ENCODE data around the gene TNNC1.

The TNNC1 gene

DNA sequence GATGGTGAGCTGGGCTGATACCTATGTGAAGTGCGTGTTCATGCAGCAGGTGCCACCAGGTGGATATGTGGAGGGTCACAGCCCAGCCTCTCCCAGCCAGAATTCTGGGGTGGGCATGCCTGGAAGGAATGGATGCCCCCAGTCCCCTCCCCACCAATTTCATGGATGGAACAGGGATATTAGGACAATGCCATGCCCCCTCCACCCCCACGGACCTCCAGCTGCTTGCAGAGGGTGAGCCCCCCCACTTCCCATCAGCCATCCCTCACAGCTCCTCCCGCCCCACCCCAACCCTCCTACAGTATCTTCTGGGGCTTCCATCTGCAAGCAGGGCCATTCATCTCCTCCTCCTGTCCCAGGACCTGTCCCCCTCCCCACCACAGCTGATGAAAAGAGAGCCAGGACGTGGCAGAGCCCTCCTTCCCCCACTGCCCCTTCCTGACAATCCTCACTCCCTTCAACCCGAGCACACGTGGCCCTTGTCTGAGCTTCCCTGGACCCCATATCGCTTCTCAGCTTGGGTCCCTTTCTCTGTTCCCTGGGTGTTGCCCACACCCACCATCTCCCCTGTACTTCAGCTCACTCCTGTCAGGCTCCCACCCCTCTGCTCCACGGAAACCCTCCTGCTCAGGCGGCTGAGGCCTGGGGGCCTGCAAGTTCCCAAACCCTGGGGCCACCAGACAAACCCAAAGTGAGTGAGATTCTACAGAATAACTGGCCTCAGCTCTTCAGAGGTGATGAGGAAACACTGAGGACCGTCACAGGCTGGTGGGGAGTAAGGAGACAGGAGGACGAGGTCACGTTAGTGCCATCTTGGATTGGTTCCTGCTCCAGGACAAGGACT is 6.1 kb downstream of the TNNC1 start:
- H3K36me3 ChIP-seq (ENCODE audit: control insufficient read depth, insufficient read depth, low read length) = no peaks in the 10 kb centered on the region
- WGBS, 2 experiments = 82 to 87% methylated on average over 12 of the region's 12 CpGs
- peaks cover 15% of the 10 kb centered on the region for H3K4me1 ChIP-seq (ENCODE audit: control insufficient read depth, insufficient read depth, low read length)
- no peak overlapping the region for H3K4me3 ChIP-seq (ENCODE audit: insufficient read depth, low read depth, low read length)
- H3K27ac ChIP-seq (ENCODE audit: insufficient read depth, low read depth, low read length, poor library complexity, severe bottlenecking) = no peak overlapping the region
- no peaks in the 10 kb centered on the region for H3K27me3 ChIP-seq (ENCODE audit: control insufficient read depth, insufficient read depth, low read length, poor library complexity, severe bottlenecking)
- H3K9me3 ChIP-seq (ENCODE audit: control insufficient read depth, low read length) = no peaks in the 10 kb centered on the region

- Histone ChIP-seq H3K36me3 (ENCODE audit: control insufficient read depth, insufficient read depth, low read length) (no peaks in the 10 kb centered on the region), H3K4me1 (ENCODE audit: control insufficient read depth, insufficient read depth, low read length) (peaks cover 9% of the 10 kb centered on the region), H3K4me3 (ENCODE audit: insufficient read depth, low read depth, low read length) (no peak overlapping the region), H3K27me3 (ENCODE audit: control insufficient read depth, insufficient read depth, low read length, poor library complexity, severe bottlenecking) (no peaks in the 10 kb centered on the region), H3K27ac (ENCODE audit: insufficient read depth, low read depth, low read length, poor library complexity, severe bottlenecking) (no peak overlapping the region), H3K9me3 (ENCODE audit: control insufficient read depth, low read length) (no peaks in the 10 kb centered on the region)
- 40 to 41% methylated on average over 13 of the region's 13 CpGs for WGBS, 2 experiments
Measured at GRCh38 chr3:52446631-52447511, 7.0 kb downstream of the TNNC1 start.

DNA sequence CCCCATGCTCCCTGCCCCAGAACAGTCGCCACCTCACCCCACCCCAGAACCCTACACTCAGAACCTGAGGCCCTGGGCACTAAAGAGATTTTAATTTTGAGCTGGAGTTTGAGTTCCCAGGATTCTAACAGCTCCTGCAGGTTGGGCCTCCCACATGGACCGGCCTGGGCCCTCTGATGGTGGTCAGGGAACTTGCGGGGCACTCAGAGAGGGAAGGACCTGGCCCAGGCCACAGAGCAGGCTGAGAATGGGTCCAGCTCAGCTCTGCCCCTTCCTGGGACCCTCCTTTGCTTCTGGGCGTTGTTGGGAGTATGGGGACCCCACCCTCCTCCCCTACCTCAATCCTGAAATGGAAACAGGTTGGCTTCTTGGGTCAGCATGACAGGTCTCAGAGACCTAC is 7.8 kb downstream of the TNNC1 start:
- Histone ChIP-seq H3K4me1 (ENCODE audit: control insufficient read depth, insufficient read depth, low read length) (peaks cover 7% of the 10 kb centered on the region), H3K9me3 (ENCODE audit: control insufficient read depth, low read length) (no peaks in the 10 kb centered on the region), H3K27me3 (ENCODE audit: control insufficient read depth, insufficient read depth, low read length, poor library complexity, severe bottlenecking) (no peaks in the 10 kb centered on the region), H3K36me3 (ENCODE audit: control insufficient read depth, insufficient read depth, low read length) (no peaks in the 10 kb centered on the region), H3K4me3 (ENCODE audit: insufficient read depth, low read depth, low read length) (no peak overlapping the region), H3K27ac (ENCODE audit: insufficient read depth, low read depth, low read length, poor library complexity, severe bottlenecking) (no peak overlapping the region)
- WGBS, 2 experiments = 90 to 91% methylated on average over 4 of the region's 4 CpGs

- H3K4me3 ChIP-seq (ENCODE audit: insufficient read depth, low read depth, low read length) = peak within 1 kb of the TSS; percentile 26
- no peak within 1 kb of the TSS for H3K27ac ChIP-seq (ENCODE audit: insufficient read depth, low read depth, low read length, poor library complexity, severe bottlenecking)
- H3K27me3 ChIP-seq (ENCODE audit: control insufficient read depth, insufficient read depth, low read length, poor library complexity, severe bottlenecking) = no peaks in the 10 kb centered on the region
- H3K9me3 ChIP-seq (ENCODE audit: control insufficient read depth, low read length) = no peaks in the 10 kb centered on the region
- H3K36me3 ChIP-seq (ENCODE audit: control insufficient read depth, insufficient read depth, low read length) = no peaks in the 10 kb centered on the region
- peaks cover 7% of the 10 kb centered on the region for H3K4me1 ChIP-seq (ENCODE audit: control insufficient read depth, insufficient read depth, low read length)
- WGBS, 2 experiments = 37 to 42% methylated on average over 19 of the region's 19 CpGs
Measured at GRCh38 chr3:52444860-52445793, 8.7 kb downstream of the TNNC1 start, which contains the start of gene SEMA3G. TSS of gene SEMA3G (minus strand) at chr3:52445103. CDS start at chr3:52445027, 76 bp downstream.

DNA sequence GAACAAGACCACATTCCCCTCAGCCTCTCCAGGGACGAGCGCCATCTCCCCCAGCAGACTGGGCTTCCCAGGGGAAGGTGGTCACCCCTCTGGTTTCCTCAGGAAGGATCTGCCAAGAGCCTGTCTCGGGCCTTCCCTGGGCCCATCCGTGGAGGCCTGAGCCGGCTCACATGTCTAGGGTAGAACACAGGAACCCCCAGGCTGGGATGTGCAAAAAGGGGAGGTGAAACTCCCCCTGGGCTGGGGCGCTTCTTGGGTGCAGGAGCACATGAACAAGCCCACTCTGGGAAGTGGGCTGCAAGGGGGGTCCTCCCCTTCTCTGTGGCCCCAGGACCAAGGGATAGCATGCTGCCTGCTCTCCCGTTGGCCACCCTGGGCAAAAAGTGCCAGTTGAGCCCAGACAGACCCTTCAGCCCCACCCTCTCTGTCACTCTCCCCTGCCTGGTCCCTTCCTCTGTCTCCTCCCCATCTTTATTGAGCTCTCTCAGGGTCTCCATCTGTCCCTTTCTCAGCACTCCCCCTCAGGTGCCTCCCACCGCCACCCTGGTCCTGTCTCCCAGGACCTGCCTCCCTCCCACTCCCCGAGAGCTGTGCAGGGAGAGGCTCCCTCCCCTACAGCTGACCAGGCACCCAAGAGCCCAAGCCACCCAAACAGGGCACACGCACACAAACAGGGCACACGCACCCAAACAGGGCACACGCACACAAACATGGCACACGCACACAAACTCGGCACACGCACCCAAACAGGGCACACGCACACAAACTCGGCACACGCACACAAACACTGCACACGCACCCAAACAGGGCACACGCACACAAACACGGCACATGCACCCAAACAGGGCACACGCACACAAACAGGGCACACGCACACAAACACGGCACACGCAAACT is 9.8 kb downstream of the TNNC1 start:
- no peaks in the 10 kb centered on the region for H3K27me3 ChIP-seq (ENCODE audit: control insufficient read depth, insufficient read depth, low read length, poor library complexity, severe bottlenecking)
- no peaks in the 10 kb centered on the region for H3K9me3 ChIP-seq (ENCODE audit: control insufficient read depth, low read length)
- WGBS, 2 experiments = 87 to 88% methylated on average over 25 of the region's 25 CpGs
- H3K27ac ChIP-seq (ENCODE audit: insufficient read depth, low read depth, low read length, poor library complexity, severe bottlenecking) = no peak overlapping the region
- peaks cover 7% of the 10 kb centered on the region for H3K4me1 ChIP-seq (ENCODE audit: control insufficient read depth, insufficient read depth, low read length)
- H3K36me3 ChIP-seq (ENCODE audit: control insufficient read depth, insufficient read depth, low read length) = no peaks in the 10 kb centered on the region
- no peak overlapping the region for H3K4me3 ChIP-seq (ENCODE audit: insufficient read depth, low read depth, low read length)

- H3K9me3 ChIP-seq (ENCODE audit: control insufficient read depth, low read length) = no peaks in the 10 kb centered on the region
- H3K27ac ChIP-seq (ENCODE audit: insufficient read depth, low read depth, low read length, poor library complexity, severe bottlenecking) = no peak overlapping the region
- no peak overlapping the region for H3K4me3 ChIP-seq (ENCODE audit: insufficient read depth, low read depth, low read length)
- no peaks in the 10 kb centered on the region for H3K36me3 ChIP-seq (ENCODE audit: control insufficient read depth, insufficient read depth, low read length)
- H3K4me1 ChIP-seq (ENCODE audit: control insufficient read depth, insufficient read depth, low read length) = peaks cover 7% of the 10 kb centered on the region
- WGBS, 2 experiments = 95 to 97% methylated on average over 8 of the region's 8 CpGs
- no peaks in the 10 kb centered on the region for H3K27me3 ChIP-seq (ENCODE audit: control insufficient read depth, insufficient read depth, low read length, poor library complexity, severe bottlenecking)
Measured at GRCh38 chr3:52443268-52443610, 10.6 kb downstream of the TNNC1 start.

DNA sequence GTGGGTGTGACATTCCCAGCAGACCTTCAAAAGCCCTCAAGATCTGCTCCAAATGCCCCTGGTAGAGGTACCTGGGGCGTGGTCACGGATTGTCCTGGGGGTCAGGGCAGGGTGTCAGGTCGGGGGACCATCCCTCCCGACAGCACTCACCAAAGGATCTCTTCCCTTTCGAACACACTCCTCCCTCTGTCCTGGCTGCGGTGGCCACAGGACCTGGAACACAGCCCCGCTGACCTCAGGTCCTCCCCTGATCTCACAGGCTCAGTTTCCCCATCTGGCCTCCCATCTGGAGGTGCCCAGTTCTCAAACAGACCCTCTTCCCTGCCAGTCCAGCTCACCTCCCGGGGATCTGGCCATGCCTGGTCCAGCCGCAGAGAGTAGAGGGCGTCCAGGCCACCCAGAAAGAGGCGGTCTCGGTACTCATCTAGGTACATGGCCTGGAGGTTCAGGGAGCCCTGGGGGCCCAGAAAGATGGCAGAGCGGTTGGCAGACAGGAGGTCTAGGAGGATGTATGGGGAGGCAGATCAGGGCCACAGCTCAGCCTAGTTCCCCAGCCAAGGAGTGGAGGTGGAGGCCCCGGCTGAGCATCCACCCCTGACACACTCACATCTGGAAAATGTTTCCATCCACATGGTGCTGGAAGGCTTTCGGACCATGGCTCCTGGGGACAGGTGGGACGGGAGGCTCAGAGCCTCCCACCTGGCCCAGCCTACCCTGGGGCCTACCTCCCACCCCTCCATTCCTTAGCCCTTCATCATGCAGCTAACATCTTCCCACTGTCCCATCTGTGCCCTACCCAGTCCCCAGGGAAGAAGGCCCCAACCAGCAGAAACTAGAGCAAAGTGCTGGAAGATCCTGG is 11.2 kb downstream of the TNNC1 start:
- Histone ChIP-seq H3K4me3 (ENCODE audit: insufficient read depth, low read depth, low read length) (no peak overlapping the region), H3K36me3 (ENCODE audit: control insufficient read depth, insufficient read depth, low read length) (no peaks in the 10 kb centered on the region), H3K27ac (ENCODE audit: insufficient read depth, low read depth, low read length, poor library complexity, severe bottlenecking) (no peak overlapping the region), H3K4me1 (ENCODE audit: control insufficient read depth, insufficient read depth, low read length) (peaks cover 7% of the 10 kb centered on the region), H3K27me3 (ENCODE audit: control insufficient read depth, insufficient read depth, low read length, poor library complexity, severe bottlenecking) (no peaks in the 10 kb centered on the region), H3K9me3 (ENCODE audit: control insufficient read depth, low read length) (no peaks in the 10 kb centered on the region)
- 94% methylated on average over 16 of the region's 16 CpGs for WGBS, 2 experiments

GRCh38 chr3:52441772-52442332 is 12.0 kb downstream of the TNNC1 start:
- no peak overlapping the region for H3K27ac ChIP-seq (ENCODE audit: insufficient read depth, low read depth, low read length, poor library complexity, severe bottlenecking)
- no peaks in the 10 kb centered on the region for H3K36me3 ChIP-seq (ENCODE audit: control insufficient read depth, insufficient read depth, low read length)
- no peaks in the 10 kb centered on the region for H3K27me3 ChIP-seq (ENCODE audit: control insufficient read depth, insufficient read depth, low read length, poor library complexity, severe bottlenecking)
- WGBS, 2 experiments = 93% methylated on average over 18 of the region's 18 CpGs
- no peaks in the 10 kb centered on the region for H3K9me3 ChIP-seq (ENCODE audit: control insufficient read depth, low read length)
- H3K4me1 ChIP-seq (ENCODE audit: control insufficient read depth, insufficient read depth, low read length) = peaks cover 7% of the 10 kb centered on the region
- no peak overlapping the region for H3K4me3 ChIP-seq (ENCODE audit: insufficient read depth, low read depth, low read length)

Data from ectodermal cell (in vitro differentiated cells).